Panc1 (cell line): ENCODE data around the gene GNS. TPM values are rescaled to one million over a fixed set of nuclear protein-coding genes. Genes with fewer than 3 reads are reported as not detected.

ENCODE experiments used
- ATAC-seq: fragments of 200-7000 bp; cut with Tn5 transposase; 2 replicates; pipeline ENCODE4 v1.9.1; 2020; ENCODE audit warnings: mild to moderate bottlenecking, moderate library complexity
- BruUV-seq: library from RNA; stranded (reverse); fragments of 400-500 nt; replicated peaks from 2 replicates; lab custom pipeline; 2021; lab: Mats Ljungman, UMichigan
- CTCF ChIA-PET: fragments of 300-600 bp; sonication (Branson Sonifier 250); formaldehyde crosslinking; loops from one replicate; lab custom pipeline; 2022; ENCODE audit warnings: antibody characterized with exemption; lab: Charles Lee
- POLR2A ChIA-PET: fragments of 300-600 bp; sonication (Branson Sonifier 250); formaldehyde crosslinking; loops from one replicate; lab custom pipeline; 2022; ENCODE audit warnings: antibody characterized with exemption; lab: Charles Lee
- DNase-seq: peaks from one replicate; pipeline ENCODE4 v3.0.0-alpha.2; 2010; ENCODE audit warnings: low read depth, low spot score
- H3K27ac ChIP-seq: 2 replicates; pipeline ENCODE4 v1.5.1; 2011; ENCODE audit warnings: mild to moderate bottlenecking, low read length, inconsistent platforms
- H3K27me3 ChIP-seq: fragments of 200-500 bp; sonication (Bioruptor generic); 2 replicates; pipeline ENCODE4 v1.6.0; 2014; ENCODE audit warnings: low read length, inconsistent platforms; ENCODE audit not compliant: control insufficient read depth, insufficient read depth
- H3K36me3 ChIP-seq: fragments of 200-500 bp; sonication (Bioruptor generic); 2 replicates; pipeline ENCODE4 v1.5.1; 2014; ENCODE audit warnings: inconsistent platforms, mild to moderate bottlenecking, low read length, moderate library complexity; ENCODE audit not compliant: control insufficient read depth, insufficient read depth
- H3K4me1 ChIP-seq: 2 replicates; pipeline ENCODE4 v1.5.1; 2011; ENCODE audit warnings: inconsistent platforms, mild to moderate bottlenecking, low read length, moderate library complexity; ENCODE audit not compliant: control insufficient read depth, insufficient read depth
- H3K4me3 ChIP-seq, 2 experiments: 2 replicates each; pipeline ENCODE4 v1.5.1; 2011 to 2012; ENCODE audit warnings: low read depth in 2 of 2, low read length in 2 of 2, mild to moderate bottlenecking in 2 of 2, inconsistent platforms in 1 of 2, moderate library complexity in 1 of 2
- H3K9me3 ChIP-seq: fragments of 200-500 bp; sonication (Bioruptor generic); 2 replicates; pipeline ENCODE4 v1.5.1; 2014; ENCODE audit warnings: low read depth, mild to moderate bottlenecking, inconsistent platforms, low read length, moderate library complexity; ENCODE audit not compliant: control insufficient read depth, insufficient read depth
- POLR2AphosphoS5 ChIP-seq: IDR thresholded peaks from 2 replicates; pipeline ENCODE4 v1.6.1; 2012; ENCODE audit warnings: mild to moderate bottlenecking, low read depth, low read length, moderate library complexity
- SIN3A ChIP-seq: IDR thresholded peaks from 2 replicates; pipeline ENCODE4 v1.6.1; 2012; ENCODE audit warnings: low read depth, mild to moderate bottlenecking, low read length, moderate library complexity, borderline replicate concordance; ENCODE audit not compliant: insufficient read depth
- TCF7L2 ChIP-seq: IDR thresholded peaks from 2 replicates; pipeline ENCODE4 v1.6.1; 2011; ENCODE audit warnings: mild to moderate bottlenecking, low read depth, low read length, inconsistent platforms
- in situ Hi-C: cut with HindIII; loops from 2 replicates; pipeline ENCODE4 v1.10.0; 2016; ENCODE audit warnings: low sequenced_read_pairs, low pct_unique_long_range_greater_than_20kb
- intact Hi-C: fragments of 100-400 bp; cut with micrococcal nuclease; formaldehyde crosslinking; loops from one replicate; pipeline ENCODE4 v1.10.0; 2022; ENCODE audit not compliant: unreplicated experiment
- total RNA-seq: library from RNA; stranded (reverse); gene quantifications from one replicate; pipeline ENCODE4 v1.2.1, GENCODE V29; 2021; ENCODE audit not compliant: unreplicated experiment
- TF ChIP-seq, protein P1 (sequence below), 2 experiments: IDR thresholded peaks; 2 replicates each; pipeline ENCODE4 v1.6.1; 2011 to 2012; ENCODE audit warnings: low read depth in 2 of 2, control low read depth in 1 of 2, low read length in 1 of 2, mild to moderate bottlenecking in 1 of 2, moderate library complexity in 1 of 2; ENCODE audit not compliant: insufficient read depth in 1 of 2
- TF ChIP-seq, protein P2 (sequence below): fragments of 450-650 bp; IDR thresholded peaks from 2 replicates; pipeline ENCODE4 v1.5.1; 2017; ENCODE audit warnings: mild to moderate bottlenecking

GNS gene
- total RNA-seq, 1 experiment from 2014 or later: 117 TPM

DNA sequence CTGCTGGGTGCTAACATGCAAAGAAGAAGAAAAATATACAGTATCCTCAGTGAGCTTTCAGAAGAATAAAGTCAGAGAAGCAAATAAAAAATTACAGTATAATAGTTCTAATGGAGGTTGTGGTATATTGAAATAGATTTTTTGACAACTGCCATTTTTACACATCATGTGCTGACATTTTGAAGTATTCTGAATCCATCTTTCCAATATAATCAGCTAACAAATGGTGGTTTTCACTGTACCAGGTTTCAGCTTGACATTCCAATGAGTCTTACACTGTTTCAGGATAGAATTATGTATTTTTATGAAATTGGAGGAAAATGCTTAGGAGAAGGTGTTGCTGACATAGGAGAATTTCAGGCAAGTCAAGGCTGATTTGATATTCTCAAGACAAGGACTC, 39.0 kb upstream of the GNS start:
- Histone ChIP-seq H3K9me3 (no peaks in the 10 kb centered on the region), H3K27me3 (no peaks in the 10 kb centered on the region), H3K27ac (no peak overlapping the region), H3K4me3 (no peak overlapping the region), H3K36me3 (no peaks in the 10 kb centered on the region), H3K4me1 (peaks cover 17% of the 10 kb centered on the region; the same call in 1 of the 2 replicates)
- ATAC-seq: no peak
- DNase-seq: no peak
- no TSS peak for BruUV-seq
- POLR2A ChIA-PET: no interaction called here
- CTCF ChIA-PET: interaction anchor here (0.6 kb wide), 1 partner anchor 214 kb away, joined by 4 read pairs; no protein-coding TSS in a partner anchor
- in situ Hi-C loops: no loop called here
- intact Hi-C loops: no loop called here
- TF ChIP-seq POLR2AphosphoS5: no peak
- TF ChIP-seq SIN3A: no peak
- TF ChIP-seq, protein P1, sequence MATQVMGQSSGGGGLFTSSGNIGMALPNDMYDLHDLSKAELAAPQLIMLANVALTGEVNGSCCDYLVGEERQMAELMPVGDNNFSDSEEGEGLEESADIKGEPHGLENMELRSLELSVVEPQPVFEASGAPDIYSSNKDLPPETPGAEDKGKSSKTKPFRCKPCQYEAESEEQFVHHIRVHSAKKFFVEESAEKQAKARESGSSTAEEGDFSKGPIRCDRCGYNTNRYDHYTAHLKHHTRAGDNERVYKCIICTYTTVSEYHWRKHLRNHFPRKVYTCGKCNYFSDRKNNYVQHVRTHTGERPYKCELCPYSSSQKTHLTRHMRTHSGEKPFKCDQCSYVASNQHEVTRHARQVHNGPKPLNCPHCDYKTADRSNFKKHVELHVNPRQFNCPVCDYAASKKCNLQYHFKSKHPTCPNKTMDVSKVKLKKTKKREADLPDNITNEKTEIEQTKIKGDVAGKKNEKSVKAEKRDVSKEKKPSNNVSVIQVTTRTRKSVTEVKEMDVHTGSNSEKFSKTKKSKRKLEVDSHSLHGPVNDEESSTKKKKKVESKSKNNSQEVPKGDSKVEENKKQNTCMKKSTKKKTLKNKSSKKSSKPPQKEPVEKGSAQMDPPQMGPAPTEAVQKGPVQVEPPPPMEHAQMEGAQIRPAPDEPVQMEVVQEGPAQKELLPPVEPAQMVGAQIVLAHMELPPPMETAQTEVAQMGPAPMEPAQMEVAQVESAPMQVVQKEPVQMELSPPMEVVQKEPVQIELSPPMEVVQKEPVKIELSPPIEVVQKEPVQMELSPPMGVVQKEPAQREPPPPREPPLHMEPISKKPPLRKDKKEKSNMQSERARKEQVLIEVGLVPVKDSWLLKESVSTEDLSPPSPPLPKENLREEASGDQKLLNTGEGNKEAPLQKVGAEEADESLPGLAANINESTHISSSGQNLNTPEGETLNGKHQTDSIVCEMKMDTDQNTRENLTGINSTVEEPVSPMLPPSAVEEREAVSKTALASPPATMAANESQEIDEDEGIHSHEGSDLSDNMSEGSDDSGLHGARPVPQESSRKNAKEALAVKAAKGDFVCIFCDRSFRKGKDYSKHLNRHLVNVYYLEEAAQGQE (IDR thresholded peaks at IDR 0.05; ENCODE audit: insufficient read depth in 1 of 2, low read depth in 2 of 2, low read length in 1 of 2): no peak
- no peak for TF ChIP-seq TCF7L2
- TF ChIP-seq, protein P2, sequence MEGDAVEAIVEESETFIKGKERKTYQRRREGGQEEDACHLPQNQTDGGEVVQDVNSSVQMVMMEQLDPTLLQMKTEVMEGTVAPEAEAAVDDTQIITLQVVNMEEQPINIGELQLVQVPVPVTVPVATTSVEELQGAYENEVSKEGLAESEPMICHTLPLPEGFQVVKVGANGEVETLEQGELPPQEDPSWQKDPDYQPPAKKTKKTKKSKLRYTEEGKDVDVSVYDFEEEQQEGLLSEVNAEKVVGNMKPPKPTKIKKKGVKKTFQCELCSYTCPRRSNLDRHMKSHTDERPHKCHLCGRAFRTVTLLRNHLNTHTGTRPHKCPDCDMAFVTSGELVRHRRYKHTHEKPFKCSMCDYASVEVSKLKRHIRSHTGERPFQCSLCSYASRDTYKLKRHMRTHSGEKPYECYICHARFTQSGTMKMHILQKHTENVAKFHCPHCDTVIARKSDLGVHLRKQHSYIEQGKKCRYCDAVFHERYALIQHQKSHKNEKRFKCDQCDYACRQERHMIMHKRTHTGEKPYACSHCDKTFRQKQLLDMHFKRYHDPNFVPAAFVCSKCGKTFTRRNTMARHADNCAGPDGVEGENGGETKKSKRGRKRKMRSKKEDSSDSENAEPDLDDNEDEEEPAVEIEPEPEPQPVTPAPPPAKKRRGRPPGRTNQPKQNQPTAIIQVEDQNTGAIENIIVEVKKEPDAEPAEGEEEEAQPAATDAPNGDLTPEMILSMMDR: no peak

GRCh38 chr12:64797156-64797555, 38.0 kb upstream of the GNS start:
- no peaks in the 10 kb centered on the region for H3K36me3 ChIP-seq
- peaks cover 17% of the 10 kb centered on the region; the same call in 1 of the 2 replicates for H3K4me1 ChIP-seq
- TF ChIP-seq, protein P1 (IDR thresholded peaks at IDR 0.05; ENCODE audit: insufficient read depth in 1 of 2, low read depth in 2 of 2, low read length in 1 of 2): no peak
- no peak for TF ChIP-seq SIN3A
- TF ChIP-seq, protein P2: no peak
- no peak for TF ChIP-seq POLR2AphosphoS5
- no peak for TF ChIP-seq TCF7L2
- intact Hi-C loops (no loop called here), in situ Hi-C loops (no loop called here)
- no peak overlapping the region for H3K27ac ChIP-seq
- DNase-seq (no peak), ATAC-seq (peak; percentile 56)
- no peaks in the 10 kb centered on the region for H3K27me3 ChIP-seq
- no peaks in the 10 kb centered on the region for H3K9me3 ChIP-seq
- BruUV-seq: no TSS peak
- CTCF ChIA-PET: interaction anchor here (0.6 to 1.0 kb wide), 5 partner anchors 25 to 546 kb away, joined by 3 to 10 read pairs (median 4); no protein-coding TSS in a partner anchor
- no peak overlapping the region for H3K4me3 ChIP-seq
- POLR2A ChIA-PET: interaction anchor here (0.6 kb wide), 1 partner anchor 15 kb away, joined by 5 read pairs; no protein-coding TSS in a partner anchor
